ENCODE results near the gene MPZL2.
"Not testable (repeated sequence)": the region's sequence is repeated elsewhere in the genome, so short reads cannot be mapped to it uniquely, and the experiment has no call there.

MPZL2 gene

GRCh38 chr11:118263695-118264568 lies at the start of gene MPZL2:
MPZL2 (minus strand) TSS chr11:118264297; CDS start chr11:118264153, 144 bp downstream.
- H3K27me3 Mint-ChIP-seq, result peaks cover 8% of the 10 kb centered on the region
- H3K27ac Mint-ChIP-seq, result peak within 1 kb of the TSS; percentile 81
- H3K4me3 Mint-ChIP-seq, result peak within 1 kb of the TSS; percentile 87
- H3K36me3 Mint-ChIP-seq (ENCODE audit: low read depth), result peaks cover 40% of the 10 kb centered on the region
- H3K9me3 Mint-ChIP-seq, result no peaks in the 10 kb centered on the region
- H3K4me1 Mint-ChIP-seq (ENCODE audit: low read depth), result peaks cover 53% of the 10 kb centered on the region

- peaks cover 77% of the 10 kb centered on the region for H3K36me3 Mint-ChIP-seq (ENCODE audit: low read depth)
- peak overlapping the region; percentile 42 for H3K27ac Mint-ChIP-seq
- no peaks in the 10 kb centered on the region for H3K9me3 Mint-ChIP-seq
- peaks cover 93% of the 10 kb centered on the region for H3K4me1 Mint-ChIP-seq (ENCODE audit: low read depth)
- no peak overlapping the region for H3K4me3 Mint-ChIP-seq
- no peaks in the 10 kb centered on the region for H3K27me3 Mint-ChIP-seq
Measured at GRCh38 chr11:118313242-118313641, 49.1 kb upstream of the MPZL2 start.

GRCh38 chr11:118312328-118312727 lies 48.2 kb upstream of the MPZL2 start:
- Mint-ChIP-seq H3K27me3 (no peaks in the 10 kb centered on the region), H3K4me3 (no peak overlapping the region), H3K9me3 (no peaks in the 10 kb centered on the region), H3K36me3 (ENCODE audit: low read depth) (peaks cover 85% of the 10 kb centered on the region), H3K4me1 (ENCODE audit: low read depth) (peaks cover 96% of the 10 kb centered on the region), H3K27ac (peak overlapping the region; percentile 53)

DNA sequence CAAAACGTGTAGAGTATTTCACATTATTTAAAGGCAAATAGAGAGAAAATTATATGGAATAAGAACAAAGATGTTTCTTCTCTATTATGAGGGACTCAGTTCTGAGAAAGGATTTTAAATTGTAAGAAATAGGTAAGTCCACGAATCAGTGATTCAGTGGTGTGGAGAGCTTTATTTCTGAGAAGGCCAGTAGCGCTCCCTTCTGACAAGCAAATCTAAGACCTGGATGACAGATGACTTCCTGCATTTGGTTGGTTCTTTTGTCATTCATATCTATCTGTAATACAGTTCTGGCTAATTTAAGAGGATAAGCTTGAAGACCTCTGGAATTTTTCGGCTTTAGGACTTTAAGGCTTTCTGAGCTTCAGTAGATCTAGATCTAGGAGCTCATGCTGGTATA lies 47.4 kb upstream of the MPZL2 start:
- Mint-ChIP-seq H3K27me3 (no peaks in the 10 kb centered on the region), H3K36me3 (ENCODE audit: low read depth) (peaks cover 88% of the 10 kb centered on the region), H3K9me3 (no peaks in the 10 kb centered on the region), H3K4me3 (no peak overlapping the region), H3K27ac (peak overlapping the region; percentile 88), H3K4me1 (ENCODE audit: low read depth) (peaks cover 96% of the 10 kb centered on the region)

GRCh38 chr11:118310781-118311485 lies 46.8 kb upstream of the MPZL2 start:
- H3K36me3 Mint-ChIP-seq (ENCODE audit: low read depth), result peaks cover 91% of the 10 kb centered on the region
- H3K9me3 Mint-ChIP-seq, result no peaks in the 10 kb centered on the region
- H3K4me1 Mint-ChIP-seq (ENCODE audit: low read depth), result peaks cover 94% of the 10 kb centered on the region
- peak overlapping the region; percentile 88 for H3K27ac Mint-ChIP-seq
- no peaks in the 10 kb centered on the region for H3K27me3 Mint-ChIP-seq
- no peak overlapping the region for H3K4me3 Mint-ChIP-seq

- peak overlapping the region; percentile 57 for H3K4me3 Mint-ChIP-seq
- no peaks in the 10 kb centered on the region for H3K27me3 Mint-ChIP-seq
- peaks cover 91% of the 10 kb centered on the region for H3K4me1 Mint-ChIP-seq (ENCODE audit: low read depth)
- peaks cover 93% of the 10 kb centered on the region for H3K36me3 Mint-ChIP-seq (ENCODE audit: low read depth)
- H3K9me3 Mint-ChIP-seq, result no peaks in the 10 kb centered on the region
- H3K27ac Mint-ChIP-seq, result peak overlapping the region; percentile 91
Measured at GRCh38 chr11:118310271-118310670, 46.2 kb upstream of the MPZL2 start.

DNA sequence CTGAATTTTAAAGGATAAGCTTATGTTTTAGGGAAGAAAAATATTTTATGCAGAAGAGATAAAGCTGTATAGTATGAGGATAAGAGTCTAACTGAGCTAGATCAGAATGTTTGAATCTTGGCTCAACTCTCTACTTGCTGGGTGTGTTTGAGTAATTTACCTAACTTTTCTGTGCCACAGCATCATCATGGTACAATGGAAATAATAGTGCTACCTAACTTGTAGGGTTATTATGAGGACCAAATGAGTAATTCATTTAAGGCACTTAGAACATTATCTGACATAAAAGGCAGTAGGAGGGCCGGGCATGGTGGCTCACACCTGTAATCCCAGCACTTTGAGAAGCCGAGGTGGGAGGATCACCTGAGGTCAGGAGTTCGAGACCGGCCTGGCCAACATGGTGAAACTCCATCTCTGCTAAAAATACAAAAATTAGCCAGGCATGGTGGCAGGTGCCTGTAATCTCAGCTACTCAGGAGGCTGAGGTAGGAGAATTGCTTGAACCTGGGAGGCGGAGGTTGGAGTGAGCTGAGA lies 45.0 kb upstream of the MPZL2 start:
- Mint-ChIP-seq H3K36me3 (ENCODE audit: low read depth) (peaks cover 89% of the 10 kb centered on the region), H3K4me1 (ENCODE audit: low read depth) (peaks cover 89% of the 10 kb centered on the region), H3K4me3 (peak overlapping the region; percentile 99), H3K27ac (peak overlapping the region; percentile 100)
- not testable (repeated sequence) for H3K27me3 Mint-ChIP-seq, H3K9me3 Mint-ChIP-seq

GRCh38 chr11:118306556-118306955 lies 42.5 kb upstream of the MPZL2 start:
- H3K36me3 Mint-ChIP-seq (ENCODE audit: low read depth), result peaks cover 65% of the 10 kb centered on the region
- peaks cover 91% of the 10 kb centered on the region for H3K4me1 Mint-ChIP-seq (ENCODE audit: low read depth)
- peak overlapping the region; percentile 100 for H3K27ac Mint-ChIP-seq
- peak overlapping the region; percentile 99 for H3K4me3 Mint-ChIP-seq
- H3K9me3 Mint-ChIP-seq, result no peaks in the 10 kb centered on the region
- H3K27me3 Mint-ChIP-seq, result no peaks in the 10 kb centered on the region

- H3K36me3 Mint-ChIP-seq (ENCODE audit: low read depth), result peaks cover 57% of the 10 kb centered on the region
- peak overlapping the region; percentile 100 for H3K27ac Mint-ChIP-seq
- H3K9me3 Mint-ChIP-seq, result no peaks in the 10 kb centered on the region
- H3K27me3 Mint-ChIP-seq, result no peaks in the 10 kb centered on the region
- H3K4me3 Mint-ChIP-seq, result peak overlapping the region; percentile 99
- H3K4me1 Mint-ChIP-seq (ENCODE audit: low read depth), result peaks cover 91% of the 10 kb centered on the region
Measured at GRCh38 chr11:118305726-118306125, 41.6 kb upstream of the MPZL2 start.

DNA sequence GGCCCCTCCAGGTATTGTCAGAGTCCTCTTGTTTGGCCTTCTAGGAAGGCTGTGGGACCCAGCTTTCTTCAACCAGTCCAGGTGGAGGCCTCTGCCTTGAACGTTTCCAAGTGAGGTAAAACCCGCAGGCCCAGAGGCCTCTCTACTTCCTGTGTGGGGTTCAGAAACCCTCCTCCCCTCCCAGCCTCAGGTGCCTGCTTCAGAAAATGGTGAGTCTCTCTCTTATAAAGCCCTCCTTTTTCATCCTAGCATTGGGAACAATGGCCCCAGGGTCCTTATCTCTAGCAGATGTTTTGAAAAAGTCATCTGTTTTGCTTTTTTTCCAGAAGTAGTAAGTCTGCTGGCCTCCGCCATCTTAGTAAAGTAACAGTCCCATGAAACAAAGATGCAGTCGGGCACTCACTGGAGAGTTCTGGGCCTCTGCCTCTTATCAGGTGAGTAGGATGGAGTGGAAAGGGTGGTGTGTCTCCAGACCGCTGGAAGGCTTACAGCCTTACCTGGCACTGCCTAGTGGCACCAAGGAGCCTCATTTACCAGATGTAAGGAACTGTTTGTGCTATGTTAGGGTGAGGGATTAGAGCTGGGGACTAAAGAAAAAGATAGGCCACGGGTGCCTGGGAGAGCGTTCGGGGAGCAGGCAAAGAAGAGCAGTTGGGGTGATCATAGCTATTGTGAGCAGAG lies 40.6 kb upstream of the MPZL2 start, which contains the start of gene CD3E:
Gene CD3E (plus strand): TSS at position 163 of the 681 bp plus-strand sequence. CDS start 223 bp downstream, at position 386.
- peak within 1 kb of the TSS; percentile 100 for H3K27ac Mint-ChIP-seq
- H3K4me3 Mint-ChIP-seq, result peak within 1 kb of the TSS; percentile 99
- H3K36me3 Mint-ChIP-seq (ENCODE audit: low read depth), result peaks cover 47% of the 10 kb centered on the region
- H3K4me1 Mint-ChIP-seq (ENCODE audit: low read depth), result peaks cover 82% of the 10 kb centered on the region
- no peaks in the 10 kb centered on the region for H3K27me3 Mint-ChIP-seq
- no peaks in the 10 kb centered on the region for H3K9me3 Mint-ChIP-seq

- peaks cover 77% of the 10 kb centered on the region for H3K4me1 Mint-ChIP-seq (ENCODE audit: low read depth)
- H3K27ac Mint-ChIP-seq, result peak overlapping the region; percentile 100
- no peaks in the 10 kb centered on the region for H3K27me3 Mint-ChIP-seq
- peaks cover 42% of the 10 kb centered on the region for H3K36me3 Mint-ChIP-seq (ENCODE audit: low read depth)
- H3K4me3 Mint-ChIP-seq, result peak overlapping the region; percentile 99
- no peaks in the 10 kb centered on the region for H3K9me3 Mint-ChIP-seq
Measured at GRCh38 chr11:118304227-118304567, 40.1 kb upstream of the MPZL2 start.

DNA sequence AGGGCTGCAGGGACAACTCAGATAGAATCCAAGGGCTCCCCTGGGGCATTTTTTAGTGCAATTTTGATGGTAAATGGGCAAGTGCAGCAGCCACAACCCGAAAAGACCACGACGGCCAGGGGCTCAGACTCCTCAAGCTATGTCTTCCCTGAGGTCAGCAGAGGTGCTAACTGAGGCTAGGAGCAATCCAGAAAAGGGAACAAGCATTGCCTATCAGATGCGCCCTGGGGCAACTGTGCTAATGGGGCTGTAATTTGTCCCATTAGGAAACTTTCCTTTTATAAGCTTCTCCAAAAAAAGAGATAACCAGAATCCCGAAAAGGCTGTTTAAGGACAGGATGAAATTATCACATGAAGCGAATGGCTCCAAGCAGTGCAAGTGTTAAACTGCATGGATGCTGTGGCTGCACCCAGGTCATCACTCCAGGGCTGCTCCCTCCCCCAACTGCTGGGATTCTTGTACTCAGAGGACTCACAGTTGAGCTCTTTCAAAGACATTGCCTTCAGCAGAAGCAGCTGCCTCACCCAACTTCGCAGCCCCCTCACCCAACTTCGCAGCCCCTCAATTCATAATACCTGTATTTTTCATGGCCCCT lies 37.6 kb upstream of the MPZL2 start:
- H3K4me3 Mint-ChIP-seq, result no peak overlapping the region
- H3K27ac Mint-ChIP-seq, result no peak overlapping the region
- peaks cover 17% of the 10 kb centered on the region for H3K36me3 Mint-ChIP-seq (ENCODE audit: low read depth)
- peaks cover 52% of the 10 kb centered on the region for H3K4me1 Mint-ChIP-seq (ENCODE audit: low read depth)
- no peaks in the 10 kb centered on the region for H3K27me3 Mint-ChIP-seq
- no peaks in the 10 kb centered on the region for H3K9me3 Mint-ChIP-seq

GRCh38 chr11:118295815-118296454 lies 31.8 kb upstream of the MPZL2 start:
- peaks cover 17% of the 10 kb centered on the region for H3K4me1 Mint-ChIP-seq (ENCODE audit: low read depth)
- no peaks in the 10 kb centered on the region for H3K27me3 Mint-ChIP-seq
- H3K27ac Mint-ChIP-seq, result peak overlapping the region; percentile 74
- no peaks in the 10 kb centered on the region for H3K9me3 Mint-ChIP-seq
- no peaks in the 10 kb centered on the region for H3K36me3 Mint-ChIP-seq (ENCODE audit: low read depth)
- H3K4me3 Mint-ChIP-seq, result no peak overlapping the region

GRCh38 chr11:118295199-118295598 lies 31.1 kb upstream of the MPZL2 start:
- Mint-ChIP-seq H3K9me3 (no peaks in the 10 kb centered on the region), H3K27me3 (no peaks in the 10 kb centered on the region), H3K4me3 (no peak overlapping the region), H3K36me3 (ENCODE audit: low read depth) (no peaks in the 10 kb centered on the region), H3K27ac (no peak overlapping the region), H3K4me1 (ENCODE audit: low read depth) (peaks cover 19% of the 10 kb centered on the region)

All from stimulated activated naive CD8-positive, alpha-beta T cell treated with anti-CD3 and anti-CD28 coated beads, Interleukin-15, Interleukin-2, amounts not matched to agents 100 ng/mL and 50 ng/mL, for 24 hours (primary cell).